GM12878 (cell line): ENCODE measurements around the gene SSBP3. TPM values are rescaled to one million over a fixed set of nuclear protein-coding genes. Genes with fewer than 3 reads are reported as not detected.

Experiments used
- ATAC-seq: fragments of 200-7000 bp; cut with Tn5 transposase; 3 replicates; pipeline ENCODE4 v1.9.1; 2020; ENCODE audit warnings: mild to moderate bottlenecking, moderate library complexity
- BruUV-seq: library from RNA; stranded (reverse); fragments of 400-500 nt; replicated peaks from 2 replicates; lab custom pipeline; 2021; lab: Mats Ljungman, UMichigan
- CTCF ChIA-PET: fragments of 300-600 bp; sonication (Branson Sonifier 250); formaldehyde crosslinking; extraction: SDS; loops from one replicate; lab custom pipeline; 2021; ENCODE audit warnings: inconsistent platforms; lab: Yijun Ruan, JAX
- POLR2A ChIA-PET: fragments of 350-600 bp; formaldehyde crosslinking; extraction: SDS; loops from one replicate; lab custom pipeline; 2021; ENCODE audit warnings: inconsistent platforms; lab: Charles Lee
- RAD21 ChIA-PET: fragments of 300-600 bp; sonication (Branson Sonifier 250); formaldehyde crosslinking; loops from one replicate; lab custom pipeline; 2023; ENCODE audit warnings: antibody characterized with exemption; ENCODE audit not compliant: unreplicated experiment; lab: Charles Lee
- SMC1A ChIA-PET: fragments of 300-600 bp; sonication (Branson Sonifier 250); formaldehyde crosslinking; loops from one replicate; lab custom pipeline; 2023; ENCODE audit not compliant: unreplicated experiment, uncharacterized antibody; lab: Charles Lee
- DNase-seq: peaks from one replicate; pipeline ENCODE4 v3.0.0-alpha.2; 2011; ENCODE audit warnings: low read depth, low spot score
- FAIRE-seq: peaks from 3 replicates; lab custom pipeline; 2011; peaks lifted over from hg19 to GRCh38; lab: Jason Lieb, UNC
- H2AFZ ChIP-seq: 2 replicates; pipeline ENCODE4 v1.6.0; 2011; ENCODE audit warnings: low read depth, low read length, control low read depth; ENCODE audit not compliant: control insufficient read depth
- H3K27ac ChIP-seq: 2 replicates; pipeline ENCODE4 v1.5.1; 2011; ENCODE audit warnings: control low read depth; ENCODE audit not compliant: control insufficient read depth, insufficient read depth
- H3K27me3 ChIP-seq, 2 experiments: replicated peaks in 1 of 2; 2 replicates each; pipeline versions ENCODE4 v1.6.0 to v1.6.1; 2011; ENCODE audit warnings: low read length in 1 of 2; ENCODE audit not compliant: control insufficient read depth in 2 of 2, insufficient read depth in 2 of 2
- H3K36me3 ChIP-seq, 2 experiments: 2 replicates each; pipeline ENCODE4 v1.5.1; 2011; ENCODE audit warnings: low read length in 1 of 2; ENCODE audit not compliant: control insufficient read depth in 2 of 2, insufficient read depth in 2 of 2
- H3K4me1 ChIP-seq: 2 replicates; pipeline ENCODE4 v1.6.1; 2011; ENCODE audit warnings: mild to moderate bottlenecking, low read length, moderate library complexity, mixed read lengths; ENCODE audit not compliant: control insufficient read depth, insufficient read depth
- H3K4me2 ChIP-seq: 2 replicates; pipeline ENCODE4 v1.6.0; 2011; ENCODE audit warnings: control low read depth; ENCODE audit not compliant: control insufficient read depth, insufficient read depth
- H3K4me3 ChIP-seq: fragments of 200-600 bp; sonication (generic); 2 replicates; pipeline ENCODE4 v1.5.1; 2016
- H3K79me2 ChIP-seq: 2 replicates; pipeline ENCODE4 v1.6.0; 2011; ENCODE audit warnings: low read length; ENCODE audit not compliant: control insufficient read depth, insufficient read depth
- H3K9ac ChIP-seq: 2 replicates; pipeline ENCODE4 v1.8.0; 2011; ENCODE audit warnings: low read length, control low read depth, mixed read lengths; ENCODE audit not compliant: control insufficient read depth, insufficient read depth
- H3K9me3 ChIP-seq: replicated peaks from 3 replicates; pipeline ENCODE4 v1.5.1; 2011; ENCODE audit warnings: mild to moderate bottlenecking, low read length; ENCODE audit not compliant: control insufficient read depth, insufficient read depth
- H4K20me1 ChIP-seq: 2 replicates; pipeline ENCODE4 v1.6.0; 2011; ENCODE audit not compliant: control insufficient read depth, insufficient read depth
- CTCF ChIP-seq, 3 experiments: IDR thresholded peaks in 2 of 3; conservative IDR thresholded peaks in 1 of 3; 2 replicates each; pipeline ENCODE4 v1.5.1; 2011; ENCODE audit warnings: low read depth in 3 of 3, low read length in 3 of 3, mild to moderate bottlenecking in 3 of 3, control low read depth in 2 of 3, moderate library complexity in 2 of 3, inconsistent platforms in 1 of 3, mixed read lengths in 1 of 3; ENCODE audit not compliant: control insufficient read depth in 2 of 3, insufficient read depth in 1 of 3; ENCODE audit errors: extremely low read depth in 1 of 3
- FOS ChIP-seq: IDR thresholded peaks from 3 replicates; pipeline ENCODE4 v1.6.1; 2011; ENCODE audit warnings: borderline replicate concordance; ENCODE audit not compliant: insufficient read length; ENCODE audit errors: extremely low read depth
- NR2C2 ChIP-seq: IDR thresholded peaks from 2 replicates; pipeline ENCODE4 v1.6.1; 2011; ENCODE audit warnings: borderline replicate concordance, low read depth; ENCODE audit not compliant: control insufficient read depth, insufficient read length
- SIX5 ChIP-seq: IDR thresholded peaks from 2 replicates; pipeline ENCODE4 v1.6.1; 2011; ENCODE audit warnings: mild to moderate bottlenecking, low read depth, low read length, moderate library complexity; ENCODE audit not compliant: severe bottlenecking
- ZNF207 ChIP-seq: fragments of 450-650 bp; IDR thresholded peaks from 2 replicates; pipeline ENCODE4 v1.6.1; 2014; ENCODE audit warnings: antibody characterized with exemption, mild to moderate bottlenecking, borderline replicate concordance
- WGBS: methylation state at CpG from one replicate; pipeline ENCODE4 v1.1.6; 2016; ENCODE audit warnings: low lambda C conversion rate; ENCODE audit not compliant: insufficient replicate concordance, insufficient coverage; ENCODE audit errors: missing lambda C conversion rate; 5-methylcytosine and 5-hydroxymethylcytosine counted together
- in situ Hi-C: fragments of 300-500 bp; cut with MboI; formaldehyde crosslinking; loops from 9 replicates; pipeline ENCODE4 v1.14.3; 2018; ENCODE audit warnings: mixed read lengths
- intact Hi-C: fragments of 100-400 bp; cut with micrococcal nuclease; formaldehyde crosslinking; loops from one replicate; pipeline ENCODE4 v1.14.2; 2022; ENCODE audit not compliant: unreplicated experiment
- polyA plus RNA-seq, 11 experiments: library from polyadenylated mRNA; depleted of rRNA in 4 of 11; unstranded in 6 of 11; stranded (reverse) in 5 of 11; fragments of >200 nt; fragmentation: Nextera tagmentation in 4 of 11; fragmentation: Illumina TruSeq in 1 of 11; extraction: Ambion mirVana in 4 of 11; extraction: Trizol in 1 of 11; gene quantifications; 1 replicate in 1 of 11; 2 replicates in 10 of 11; pipeline versions ENCODE4 v1.2.1 to v1.2.3, GENCODE V29; 2011 to 2016; ENCODE audit warnings: inconsistent platforms in 2 of 11, missing spikeins in 2 of 11, low read depth in 1 of 11
- total RNA-seq, 4 experiments: library from RNA; depleted of rRNA in 3 of 4; stranded (reverse); fragments of >200 nt in 3 of 4; fragmentation: Illumina TruSeq in 1 of 4; extraction: Trizol in 1 of 4; gene quantifications; 2 replicates each; pipeline versions ENCODE4 v1.2.1 to v1.2.3, GENCODE V29; 2013 to 2021

SSBP3 gene
- total and polyA plus RNA-seq, 10 of the 15 experiments (the other 5 are each of a cell fraction or from before 2014, with no cell fraction given), result 4.1 to 51.7 (median 17.1) TPM

GRCh38 chr1:54367613-54368012, 38.6 kb downstream of the SSBP3 start:
- peaks cover 28% of the 10 kb centered on the region for H3K4me1 ChIP-seq
- FAIRE-seq, result no peak

More at GRCh38 chr1:54367613-54368012, 38.6 kb downstream of the SSBP3 start:
- Histone ChIP-seq H3K27me3 (no peaks in the 10 kb centered on the region), H3K9ac (no peak overlapping the region), H3K79me2 (peaks cover 12% of the 10 kb centered on the region), H3K4me3 (no peak overlapping the region), H3K9me3 (no peaks in the 10 kb centered on the region), H3K27ac (no peak overlapping the region), H4K20me1 (no peaks in the 10 kb centered on the region), H3K36me3 (peaks cover 0 to 1% of the 10 kb centered on the region in 2 experiments; a peak in 1 of 4 replicates), H2AFZ (no peak overlapping the region), H3K4me2 (no peak overlapping the region)
- ChIA-PET CTCF (no interaction called here), SMC1A (interaction anchor here (0.7 to 1.5 kb wide), 2 partner anchors 10 to 33 kb away, joined by 3 read pairs; no protein-coding TSS in a partner anchor), RAD21 (no interaction called here), POLR2A (interaction anchor here (0.6 to 2.1 kb wide), 4 partner anchors 9 to 81 kb away, joined by 3 to 9 read pairs (median 5); no protein-coding TSS in a partner anchor)
- DNase-seq (no peak), ATAC-seq (no peak)
- in situ Hi-C loops, result no loop called here
- WGBS, result 97% methylated on average over 2 of the region's 2 CpGs
- intact Hi-C loops, result no loop called here
- no TSS peak for BruUV-seq
- TF ChIP-seq ZNF207 (no peak), NR2C2 (no peak), SIX5 (no peak), FOS (no peak), CTCF (IDR thresholded peaks at IDR 0.05 in 2 of 3, conservative IDR thresholded peaks at IDR 0.05 in 1 of 3; ENCODE audit: control insufficient read depth in 2 of 3, extremely low read depth in 1 of 3, insufficient read depth in 1 of 3, low read depth in 3 of 3, low read length in 3 of 3) (no peak)
